Activated CD4-positive, alpha-beta T cell treated with anti-CD3 and anti-CD28 coated beads, Interleukin-2, amount 50 U/mL, for 48 hours (primary cell): ENCODE measurements around the gene ODAD3.
"Not testable (repeated sequence)": the region's sequence is repeated elsewhere in the genome, so short reads cannot be mapped to it uniquely, and the experiment has no call there.

Experiments
- DNase-seq, 2 experiments: peaks; one replicate each; pipeline ENCODE4 v3.0.0-alpha.2; 2020

The ODAD3 gene

DNA sequence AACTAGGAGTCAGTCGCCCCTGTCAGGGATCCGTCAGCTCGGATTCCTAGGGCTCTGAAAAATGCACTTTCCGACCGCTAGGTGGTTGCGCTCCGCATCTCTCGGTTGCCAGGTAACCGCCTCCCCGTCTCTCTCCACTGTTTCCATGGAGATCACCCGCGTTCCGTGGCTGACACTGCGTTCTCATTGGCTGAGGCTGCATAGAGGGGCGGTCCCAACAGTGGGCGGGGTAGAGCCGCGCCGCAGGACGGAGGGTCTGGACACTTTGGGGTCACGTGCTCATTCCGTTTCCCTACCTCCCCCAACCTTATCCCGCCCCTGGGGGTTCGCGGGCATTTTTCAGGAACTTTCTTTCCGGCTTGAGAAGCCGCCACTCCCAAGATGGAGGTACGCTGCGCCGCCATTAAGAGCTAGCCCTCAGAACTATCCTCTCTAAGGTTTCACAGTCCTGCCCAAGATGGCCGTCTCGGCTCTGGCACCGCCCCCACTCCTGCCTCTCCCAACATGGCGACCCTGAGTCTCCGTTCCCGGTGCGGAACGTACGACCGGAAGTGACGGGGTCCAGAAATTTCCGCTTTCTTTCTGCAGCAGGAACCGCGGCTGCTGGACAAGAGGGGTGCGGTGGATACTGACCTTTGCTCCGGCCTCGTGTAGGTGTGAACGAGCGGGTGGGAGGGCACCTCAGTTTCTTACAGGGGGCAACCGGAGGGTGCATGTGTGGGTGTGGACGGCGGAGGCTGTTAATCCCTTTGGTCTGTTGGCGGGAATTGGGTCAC is at the start of gene ODAD3, which contains the start of gene PRKCSH:
Gene ODAD3 (minus strand): TSS at position 65 of the 776 bp plus-strand sequence. CDS start 105 bp downstream, outside the sequence.
Gene PRKCSH (plus strand): TSS at position 579 of the 776 bp plus-strand sequence. CDS start 483 bp downstream, outside the sequence.
- peak; percentile 99 to 100 for DNase-seq

DNA sequence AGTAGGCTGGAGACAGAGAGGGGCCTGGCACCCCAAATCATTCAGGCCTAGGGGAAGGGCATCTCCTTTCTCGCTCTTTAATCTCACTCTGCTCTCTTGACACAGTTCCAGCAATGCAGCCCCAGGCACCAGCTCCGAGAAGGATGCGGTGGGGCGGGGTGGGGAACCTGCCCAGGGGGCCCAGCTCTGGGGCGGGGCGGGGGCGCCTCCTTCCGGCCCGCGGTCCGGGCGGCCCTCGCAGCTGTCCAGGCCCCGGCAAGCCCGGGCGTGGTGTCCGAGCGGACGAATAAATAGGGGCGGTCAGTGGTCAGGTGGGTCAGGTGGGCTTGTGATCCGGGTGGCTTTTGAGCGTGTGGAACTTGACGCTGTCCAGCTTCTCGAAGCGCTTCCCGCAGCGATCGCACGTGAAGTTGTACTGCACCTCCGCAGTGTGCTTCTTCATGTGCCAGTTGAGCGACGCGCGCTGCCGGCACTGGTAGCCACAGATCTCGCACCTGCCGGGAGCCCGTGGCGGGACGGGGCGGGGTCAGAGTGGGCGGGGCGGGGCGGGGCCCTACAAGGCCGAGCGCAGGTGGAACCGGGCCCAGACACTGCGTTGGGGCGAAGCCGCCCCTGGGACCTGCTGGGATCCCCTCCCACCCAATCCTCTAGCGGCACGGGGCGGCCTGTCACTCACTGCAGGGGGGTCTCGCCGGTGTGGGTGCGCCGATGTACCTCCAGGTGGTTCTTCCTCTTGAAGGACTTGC is 48.6 kb upstream of the ODAD3 start:
- DNase-seq: no peak

DNA sequence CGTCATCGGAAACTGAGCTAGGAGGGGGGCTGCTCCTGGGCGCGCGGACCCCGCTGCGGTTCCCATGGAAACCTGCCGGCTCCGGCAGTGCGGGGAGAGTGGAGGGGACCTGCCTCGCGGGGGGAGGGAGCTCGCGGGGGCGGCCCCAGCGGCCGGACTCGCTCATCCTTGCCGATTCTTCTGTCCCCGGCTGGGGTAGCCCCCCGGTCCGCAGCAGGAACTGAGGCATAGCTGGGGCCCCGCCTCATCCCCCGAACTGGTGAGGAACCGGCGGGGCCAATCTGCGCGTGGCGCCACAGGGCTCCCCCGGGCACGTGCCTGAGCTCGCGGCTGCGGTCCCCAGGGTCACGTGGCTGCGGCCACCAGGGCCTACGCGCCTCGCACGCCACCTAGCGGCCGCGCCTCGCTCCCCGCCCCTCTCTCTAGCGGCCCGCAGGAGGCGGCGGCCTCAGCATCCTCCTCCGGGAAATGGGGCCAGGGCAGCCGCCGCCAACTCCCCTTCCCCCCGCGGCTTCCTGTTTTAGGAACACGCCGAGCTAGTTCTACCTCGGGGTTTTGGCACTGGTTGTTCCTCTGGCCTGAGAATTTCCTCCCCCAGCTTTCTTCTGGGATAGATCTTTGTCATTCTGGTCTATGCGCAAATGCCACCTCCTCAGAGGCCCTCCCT is 47.6 kb upstream of the ODAD3 start:
- DNase-seq: peak; percentile 88 to 90

DNA sequence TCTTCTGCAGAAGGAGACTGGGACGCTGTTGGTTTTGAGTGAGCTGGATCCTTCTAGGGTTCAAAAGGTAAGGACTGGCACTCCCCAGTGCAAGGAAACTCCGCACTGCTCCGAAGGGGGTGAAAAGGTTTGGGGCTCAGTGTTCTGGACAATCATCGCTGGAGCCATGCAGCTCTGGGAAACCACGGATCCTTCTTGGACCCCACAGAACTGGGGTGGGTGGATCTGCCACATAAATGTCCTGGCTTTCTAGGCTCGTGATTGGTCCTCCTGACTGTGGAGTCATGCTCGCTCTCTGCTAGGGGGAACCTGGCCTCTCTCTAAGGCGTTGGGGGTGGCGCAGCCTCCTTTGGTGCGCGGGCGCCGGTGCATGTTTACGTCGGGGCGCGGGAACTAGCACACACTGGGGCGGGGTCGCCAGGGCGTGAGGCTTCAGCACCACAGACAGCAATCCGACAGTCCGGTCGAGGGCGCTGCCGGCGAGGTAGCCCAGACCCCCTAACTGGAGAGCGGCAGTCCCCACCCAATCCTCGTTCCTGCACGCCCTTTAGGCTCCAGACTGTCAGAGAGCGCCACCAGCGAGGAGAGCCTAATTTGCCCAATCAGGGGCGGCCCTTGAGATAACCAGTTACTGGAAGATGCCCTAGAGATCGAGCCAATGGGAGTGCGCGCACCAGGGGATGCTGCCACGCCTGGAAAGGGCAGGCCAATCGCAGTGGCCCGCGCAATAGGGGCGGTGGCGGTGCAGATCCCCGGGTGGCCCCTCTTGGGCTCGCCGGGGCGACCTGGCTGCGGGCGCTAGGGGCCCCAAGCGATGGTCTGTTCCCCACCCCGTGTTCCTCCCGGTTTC is 46.8 kb upstream of the ODAD3 start:
- peak; percentile 81 to 85 for DNase-seq

DNA sequence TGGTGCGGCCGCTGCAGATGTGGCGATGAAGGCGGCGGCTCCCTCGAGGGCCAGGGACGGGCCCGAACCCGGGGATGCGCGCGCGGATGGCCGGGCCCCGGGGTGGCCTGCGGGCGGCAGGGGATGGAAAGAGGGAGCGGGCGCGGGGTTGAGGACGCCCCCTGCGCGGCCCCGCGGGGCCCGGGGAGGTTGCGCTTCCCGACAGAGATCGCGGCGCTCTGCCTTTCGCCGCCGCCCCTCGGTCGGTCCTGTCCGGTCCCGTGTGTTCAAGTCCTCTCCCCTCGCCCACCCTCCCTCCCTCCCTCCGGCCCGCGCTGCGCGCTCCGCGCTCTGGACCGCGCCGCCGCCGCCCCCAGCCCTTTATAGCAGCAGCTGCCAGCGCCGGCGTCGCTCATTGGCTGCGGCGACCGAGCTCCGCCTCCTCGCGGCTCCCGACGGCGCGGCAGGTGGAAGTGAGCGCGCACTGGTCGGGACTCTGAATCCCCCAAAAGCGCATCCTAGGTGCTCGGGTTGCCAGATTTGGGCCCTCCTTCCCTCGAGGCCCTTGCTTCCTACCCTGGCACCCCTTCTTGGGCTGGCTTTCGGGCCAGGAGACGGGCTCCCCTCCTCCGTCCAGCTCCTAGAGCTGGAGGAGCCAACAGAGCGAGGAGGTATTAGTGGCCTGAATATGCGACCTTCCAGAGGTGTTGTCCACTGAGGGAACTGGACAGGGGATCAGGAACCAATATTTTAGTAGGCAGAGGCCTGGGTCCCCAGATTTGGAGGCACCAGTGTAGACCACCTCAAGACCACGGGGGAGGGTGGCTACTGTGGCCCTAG is 46.0 kb upstream of the ODAD3 start, which contains the start of gene ELAVL3:
Gene ELAVL3 (minus strand): TSS at position 332 of the 819 bp plus-strand sequence. CDS start 438 bp downstream, outside the sequence.
- no peak for DNase-seq

DNA sequence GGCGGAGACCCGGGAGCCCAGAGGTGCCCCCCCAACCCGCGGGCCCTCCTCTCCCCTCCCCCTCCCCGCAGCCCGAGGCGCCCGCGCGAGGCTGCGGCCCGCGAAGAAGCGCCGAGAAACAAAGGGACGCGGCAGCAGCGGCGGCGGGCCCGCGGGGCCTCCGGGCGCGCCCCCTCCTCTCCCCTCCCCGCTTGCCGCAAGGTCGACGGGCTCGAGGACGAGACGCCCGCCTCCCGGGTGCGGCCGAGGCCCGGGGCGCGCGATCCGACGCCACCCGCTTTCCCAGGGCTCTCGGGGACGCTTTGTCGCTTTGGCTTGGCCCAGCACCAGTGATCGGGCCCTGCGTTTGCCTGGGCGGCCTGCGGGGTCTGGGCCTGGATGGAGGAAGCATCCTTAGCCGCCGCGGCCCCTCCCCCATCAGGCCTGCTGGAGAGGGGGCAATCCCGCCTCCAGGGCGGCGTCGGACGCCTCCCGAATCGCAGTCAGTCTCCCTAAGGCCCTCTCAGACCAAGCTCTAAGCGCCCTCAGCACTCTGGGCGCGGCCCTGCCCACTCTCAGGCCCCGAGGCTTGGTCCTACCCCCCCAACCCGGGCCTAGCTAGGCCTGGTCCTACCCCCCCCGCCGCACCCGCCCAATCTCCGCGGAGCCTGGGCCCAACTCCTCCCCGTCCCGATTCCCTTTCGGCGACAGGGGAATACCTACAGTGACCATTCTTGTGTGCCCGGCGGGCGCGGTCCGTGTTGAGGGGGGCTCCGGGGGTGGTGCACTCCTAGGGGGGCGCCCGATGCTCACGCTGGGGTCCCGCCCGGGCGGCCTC is 45.2 kb upstream of the ODAD3 start:
- no peak for DNase-seq

DNA sequence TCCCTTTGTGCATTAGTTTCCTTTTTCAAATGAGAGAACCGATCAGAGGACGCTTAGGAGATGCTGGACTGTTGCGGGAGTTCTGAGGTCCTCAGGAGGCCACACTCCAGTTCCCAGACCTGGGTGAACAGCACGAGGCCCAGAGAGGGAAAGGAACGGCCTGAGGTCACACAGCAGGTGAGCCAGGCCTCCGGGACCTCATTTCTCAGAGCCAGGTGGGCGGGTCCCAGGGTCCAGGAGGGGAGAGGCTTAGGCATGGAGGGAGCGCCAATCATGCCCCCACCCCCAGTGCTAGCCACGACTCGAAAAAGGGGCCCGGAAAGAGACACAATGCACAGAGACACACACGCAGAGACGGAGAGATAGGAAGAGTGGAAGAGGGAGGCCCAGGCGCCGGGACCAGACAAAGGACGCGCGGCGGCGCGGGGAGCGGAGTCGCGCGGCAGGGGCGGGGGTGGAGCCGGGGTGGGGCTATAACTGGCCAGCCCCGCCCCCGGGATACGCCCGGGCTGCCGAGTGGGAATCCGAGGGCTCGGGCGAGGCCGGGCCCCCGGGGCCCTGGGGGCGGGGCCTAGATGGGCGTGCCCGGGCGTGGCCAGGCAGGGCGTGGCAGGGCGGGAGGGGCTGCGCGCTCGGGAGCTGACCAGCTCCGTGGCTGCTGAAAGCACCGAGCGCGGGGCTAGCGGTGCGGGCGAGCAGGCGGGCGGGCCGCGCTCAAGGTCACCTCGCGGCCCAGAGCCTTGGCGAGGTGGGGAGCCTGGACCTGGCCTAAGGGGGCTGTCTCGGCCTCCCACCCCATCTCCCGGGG is 44.4 kb upstream of the ODAD3 start:
- DNase-seq: peak; percentile 34 to 39

DNA sequence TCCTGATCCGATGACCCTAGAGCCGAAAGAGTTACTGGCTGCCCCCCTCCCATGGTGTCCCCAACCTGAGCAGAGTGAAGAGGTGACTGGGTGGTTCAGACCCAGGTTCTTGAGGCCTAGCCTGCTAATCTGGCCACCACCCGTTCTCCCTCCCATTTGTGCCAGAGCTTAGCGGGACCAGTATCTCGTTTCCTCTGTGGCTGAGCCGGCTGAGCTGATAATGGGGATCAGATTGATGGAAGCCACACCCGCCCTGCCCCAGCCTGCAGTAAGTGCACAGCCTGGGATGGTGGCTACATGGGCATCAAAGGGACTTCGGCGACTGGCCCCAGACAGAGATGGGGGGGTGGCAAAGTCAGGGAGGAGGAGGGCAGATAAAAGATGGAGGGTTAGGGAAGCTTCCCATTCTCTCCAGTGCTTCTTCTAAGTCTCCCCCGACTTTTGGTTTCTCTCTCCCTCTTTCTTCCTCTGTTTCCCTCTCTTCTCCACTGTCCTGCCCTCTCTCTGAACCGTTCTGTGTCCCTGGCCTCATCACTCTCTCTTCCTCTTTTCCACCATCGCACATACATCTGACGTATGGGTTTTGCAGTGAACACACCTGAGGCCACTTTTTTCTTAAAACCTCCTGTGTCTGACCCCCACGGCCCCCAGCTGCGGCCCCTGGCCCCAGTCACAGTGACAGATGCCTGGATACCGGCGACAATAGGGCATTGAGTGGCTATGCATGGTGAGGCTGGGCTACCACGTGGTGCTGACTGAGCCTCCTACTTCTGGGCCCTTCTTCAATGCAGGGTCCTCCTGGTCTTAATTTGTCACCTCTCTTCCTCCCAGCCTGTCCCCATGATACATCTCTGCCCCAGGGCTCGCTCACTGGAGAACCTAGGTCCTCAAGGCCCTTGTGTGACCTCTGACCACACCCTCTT is 43.5 kb upstream of the ODAD3 start:
- no peak for DNase-seq

DNA sequence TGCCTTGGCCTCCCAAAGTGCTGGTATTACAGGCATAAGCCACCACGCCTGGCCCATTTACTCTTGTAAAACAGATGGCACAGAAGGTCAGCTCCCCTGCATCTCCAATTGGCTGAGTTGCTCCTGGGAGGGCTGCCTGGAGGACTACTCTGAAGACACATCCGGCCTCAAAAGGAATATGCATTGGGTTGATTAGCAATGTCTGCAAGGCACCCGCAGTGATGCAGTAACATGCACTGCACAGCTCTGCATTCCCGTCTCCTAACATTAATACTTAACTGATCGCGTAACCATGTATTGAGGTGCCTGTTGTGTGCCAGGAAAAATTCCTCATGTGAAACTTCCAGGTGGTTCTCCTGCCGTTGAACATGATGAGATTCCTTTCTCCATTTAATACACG is 40.9 kb upstream of the ODAD3 start:
- DNase-seq: no peak

DNA sequence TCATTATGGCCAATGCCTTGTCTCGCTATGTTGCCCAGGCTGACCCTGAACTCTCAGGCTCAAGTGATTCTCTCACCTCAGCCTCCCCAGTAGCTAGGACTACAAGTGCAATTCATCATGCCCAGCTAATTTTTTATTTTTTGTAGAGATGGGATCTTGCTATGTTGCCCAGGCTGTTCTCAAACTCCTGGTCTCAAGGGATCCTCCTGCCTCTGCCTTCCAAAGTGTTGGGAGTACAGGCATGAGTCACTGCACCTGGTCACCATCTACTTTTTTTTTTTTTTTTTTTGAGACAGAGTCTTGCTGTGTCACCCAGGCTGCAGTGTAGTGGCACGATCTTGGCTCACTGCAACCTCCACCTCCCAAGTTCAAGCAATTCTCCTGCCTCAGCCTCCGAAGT is 40.4 kb upstream of the ODAD3 start:
- not testable (repeated sequence) for DNase-seq

DNA sequence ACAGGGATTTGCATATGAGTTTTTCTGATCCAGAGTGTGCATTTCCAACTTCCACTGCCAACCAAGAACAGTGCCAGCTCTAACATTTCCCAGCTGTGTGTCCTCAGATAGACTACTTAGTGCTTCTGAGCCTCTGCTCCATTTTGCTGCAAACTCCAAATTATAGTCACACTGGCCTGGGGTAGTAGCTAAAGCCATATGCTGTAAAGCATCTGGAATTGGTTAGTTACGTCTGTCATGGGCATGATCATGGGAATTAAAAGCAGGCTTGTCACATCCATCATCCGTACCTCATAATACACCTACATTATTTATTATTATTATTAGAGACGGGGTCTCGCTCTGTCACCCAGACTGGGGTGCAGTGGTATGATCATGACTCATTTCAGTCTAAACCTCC is 38.8 kb upstream of the ODAD3 start:
- no peak for DNase-seq

DNA sequence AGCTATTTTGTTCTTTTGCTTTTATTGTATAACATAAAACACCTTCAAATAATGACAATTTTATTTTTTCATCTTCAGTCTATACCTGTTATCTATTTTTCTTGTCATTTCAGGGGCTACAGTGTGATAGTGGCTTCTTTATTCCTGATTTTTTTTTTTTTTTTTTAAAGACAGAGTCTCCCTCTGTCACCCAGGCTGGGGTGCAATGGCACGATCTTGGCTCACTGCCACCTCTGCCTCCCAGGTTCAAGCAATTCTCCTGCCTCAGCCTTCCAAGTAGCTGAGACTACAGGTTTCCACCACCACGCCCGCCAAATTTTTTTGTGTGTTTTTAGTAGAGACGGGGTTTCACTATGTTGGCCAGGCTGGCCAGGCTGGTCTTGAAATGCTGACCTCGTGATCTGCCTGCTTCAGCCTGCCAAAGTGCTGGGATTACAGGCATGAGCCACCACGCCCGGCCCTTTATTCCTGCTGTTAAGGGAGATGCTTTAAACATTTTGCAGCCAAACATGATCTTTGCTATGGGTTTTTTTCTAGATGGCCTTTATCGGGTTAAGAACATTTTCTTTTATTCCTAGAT is 33.4 kb upstream of the ODAD3 start:
- not testable (repeated sequence) for DNase-seq

DNA sequence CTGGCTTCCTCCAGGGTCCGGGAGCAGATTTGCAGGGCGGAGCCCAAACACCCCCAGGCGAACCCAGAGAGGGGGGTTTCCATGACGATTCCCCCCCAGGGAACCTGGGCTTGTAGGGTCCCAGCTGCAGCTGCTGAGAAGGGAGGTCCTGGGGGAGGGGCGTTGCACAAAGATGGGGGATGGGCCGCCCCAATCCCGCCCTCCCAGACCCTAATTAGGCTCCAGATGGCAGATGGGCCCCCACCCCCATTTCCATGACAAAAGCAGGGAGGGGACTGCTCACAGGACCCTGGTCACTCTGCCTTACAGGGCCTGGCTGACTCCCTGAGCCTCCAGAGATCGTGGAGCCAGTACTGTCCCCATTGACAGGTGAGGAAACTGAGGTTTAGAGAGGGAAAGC is 30.7 kb upstream of the ODAD3 start:
- no peak for DNase-seq

DNA sequence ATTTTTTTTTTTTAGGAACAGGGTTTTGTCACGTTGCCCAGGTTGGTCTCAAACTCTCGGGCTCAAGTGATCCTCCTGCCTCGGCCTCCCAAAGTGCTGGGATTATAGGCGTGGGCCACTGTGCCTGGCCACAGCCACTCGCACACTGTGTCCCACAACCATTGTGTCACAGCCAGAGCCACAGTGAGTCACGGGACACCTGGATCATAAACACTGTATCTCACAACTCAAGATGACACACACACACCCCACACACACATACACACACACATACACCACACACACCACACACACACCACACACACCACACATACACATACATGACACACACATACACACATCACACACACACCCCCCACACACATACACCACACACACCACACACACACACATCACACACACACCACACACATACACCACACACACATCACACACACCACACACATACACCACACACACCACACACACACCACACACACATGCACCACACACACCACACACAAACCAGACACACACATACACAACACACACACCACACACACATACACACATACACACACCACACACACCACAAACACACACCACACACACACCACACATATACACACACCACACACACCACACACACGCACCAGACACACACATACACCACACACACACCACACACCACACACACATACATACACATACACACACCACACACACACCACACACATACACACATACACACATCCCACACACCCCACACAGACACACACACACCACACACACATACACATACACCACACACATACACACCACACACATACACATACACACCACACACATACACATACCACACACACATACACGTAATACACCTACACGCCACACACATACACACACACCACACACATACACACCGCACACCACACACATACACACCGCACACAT is 29.7 kb upstream of the ODAD3 start:
- DNase-seq: no peak

DNA sequence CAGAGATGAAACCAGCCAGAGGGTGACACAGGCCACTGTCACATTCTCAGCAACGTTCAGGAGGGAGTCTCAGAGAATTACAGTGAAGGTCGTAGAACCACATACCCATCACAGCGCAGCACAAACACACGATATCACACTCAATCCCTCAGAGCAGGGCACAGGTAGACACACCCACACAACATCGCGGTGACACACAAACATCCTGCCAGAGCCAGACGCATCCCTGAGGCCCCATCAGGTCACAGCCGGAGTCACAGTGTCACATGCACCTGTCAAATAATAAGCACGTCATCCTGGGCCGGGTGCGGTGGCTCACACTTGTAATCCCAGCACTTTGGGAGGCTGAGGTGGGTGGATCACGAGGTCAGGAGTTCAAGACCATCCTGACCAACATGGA is 28.5 kb upstream of the ODAD3 start:
- DNase-seq: no peak

DNA sequence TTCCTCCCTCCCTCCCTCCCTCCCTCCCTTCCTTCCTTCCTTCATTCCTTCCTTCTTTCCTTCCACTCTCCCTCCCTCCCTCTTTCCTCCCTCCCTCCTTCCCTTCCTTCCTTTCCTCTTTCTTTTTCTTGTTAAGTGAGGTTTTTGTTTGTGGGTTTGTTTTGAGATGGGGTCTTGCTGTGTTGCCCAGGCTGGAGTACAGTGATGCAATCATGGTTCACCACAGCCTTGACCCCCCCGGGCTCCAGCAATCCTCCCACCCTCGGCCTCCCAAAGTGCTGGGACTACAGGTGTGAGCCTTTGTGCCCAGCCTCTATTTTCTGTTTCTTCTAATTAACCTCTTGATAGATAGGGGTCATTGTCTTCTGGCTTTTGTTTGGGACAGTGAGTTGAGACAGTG is 26.5 kb upstream of the ODAD3 start:
- no peak for DNase-seq

DNA sequence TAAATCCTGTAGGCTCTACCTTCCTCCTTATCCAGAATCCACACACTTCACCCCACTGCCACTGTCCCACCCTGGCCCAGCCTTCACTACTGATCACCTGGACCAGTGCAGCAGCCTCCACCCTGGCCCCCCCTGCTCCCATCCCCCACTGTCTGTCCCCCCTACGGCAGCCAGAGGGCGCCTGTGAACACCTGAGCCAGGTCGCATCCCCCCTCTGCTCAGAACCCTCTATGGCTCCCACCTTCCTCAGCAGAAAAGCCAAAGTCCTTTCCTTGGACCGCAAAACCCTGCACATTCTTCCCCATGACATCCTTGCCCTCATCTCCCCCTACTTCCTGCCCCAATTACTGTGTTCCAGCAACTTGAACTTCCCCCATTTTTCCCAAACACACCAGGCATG is 25.3 kb upstream of the ODAD3 start:
- peak in 1 of 2 experiments; percentile 35 for DNase-seq
